Measurements from ENCODE around the gene FUT1. TPM values are rescaled to one million over a fixed set of nuclear protein-coding genes. Genes with fewer than 3 reads are reported as not detected.
"Not testable (repeated sequence)": the region's sequence is repeated elsewhere in the genome, so short reads cannot be mapped to it uniquely, and the experiment has no call there.

The FUT1 gene
- total RNA-seq, 1 experiment from 2014 or later: not detected

DNA sequence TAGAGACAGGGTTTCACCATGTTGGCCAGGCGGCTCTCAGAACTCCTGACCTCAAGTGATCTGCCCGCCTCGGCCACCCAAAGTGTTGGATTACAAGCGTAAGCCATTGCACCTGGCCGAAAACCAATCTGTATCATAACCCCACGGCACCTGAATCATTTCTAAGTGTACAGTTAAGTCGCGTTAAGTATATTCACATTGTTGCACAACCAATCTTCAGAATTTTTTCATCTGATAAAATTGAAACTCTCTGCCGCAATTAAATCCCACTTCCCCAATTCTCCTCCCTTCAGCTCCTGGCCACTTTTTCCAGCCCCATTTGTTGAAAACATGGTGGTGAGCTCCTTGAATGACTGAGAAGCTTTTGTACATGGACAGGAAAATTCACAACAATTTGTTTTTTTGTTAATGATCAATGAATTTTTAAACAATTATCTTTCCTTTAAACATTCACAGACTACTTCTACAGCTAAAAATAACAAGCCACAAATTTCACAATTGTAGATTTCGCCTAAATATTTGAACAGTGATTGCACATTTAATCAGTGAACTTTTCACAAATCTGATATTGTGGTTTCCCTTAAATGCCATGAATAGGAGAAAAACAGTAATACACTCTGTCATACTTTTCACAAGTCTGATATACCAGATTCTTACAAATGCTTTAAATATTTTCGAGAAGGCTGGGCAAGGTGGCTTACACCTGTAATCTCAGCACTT is 16.7 kb upstream of the FUT1 start:
- DNase-seq (ENCODE audit: low read depth): no peak

DNA sequence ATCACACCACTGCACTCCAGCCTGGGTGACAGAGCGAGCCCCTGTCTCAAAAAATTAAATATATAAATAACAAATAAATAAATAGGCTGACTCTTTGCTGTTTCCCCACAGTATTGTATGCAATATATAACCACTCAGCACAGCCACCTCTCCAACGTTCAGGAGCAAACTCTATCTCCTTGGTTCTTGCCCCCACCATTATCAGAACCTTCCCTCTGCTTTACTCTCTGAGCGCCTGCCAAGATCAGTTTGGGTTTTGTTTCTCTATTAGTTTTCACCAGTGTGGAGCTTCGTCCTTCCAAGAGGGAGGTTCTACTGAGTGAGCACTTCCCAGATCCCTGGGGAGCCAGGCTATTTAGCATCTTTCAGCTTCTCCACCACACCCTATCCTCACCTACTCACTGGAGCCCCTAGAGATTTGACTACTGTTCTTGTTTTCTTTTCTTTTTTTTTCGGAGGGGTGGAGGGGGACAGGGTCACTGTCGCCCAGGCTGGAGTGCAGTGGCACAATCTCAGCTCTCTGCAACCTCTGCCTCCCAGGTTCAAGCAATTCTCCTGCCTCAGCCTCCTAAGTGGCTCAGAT is 15.8 kb upstream of the FUT1 start:
- not testable (repeated sequence) for DNase-seq (ENCODE audit: low read depth)

DNA sequence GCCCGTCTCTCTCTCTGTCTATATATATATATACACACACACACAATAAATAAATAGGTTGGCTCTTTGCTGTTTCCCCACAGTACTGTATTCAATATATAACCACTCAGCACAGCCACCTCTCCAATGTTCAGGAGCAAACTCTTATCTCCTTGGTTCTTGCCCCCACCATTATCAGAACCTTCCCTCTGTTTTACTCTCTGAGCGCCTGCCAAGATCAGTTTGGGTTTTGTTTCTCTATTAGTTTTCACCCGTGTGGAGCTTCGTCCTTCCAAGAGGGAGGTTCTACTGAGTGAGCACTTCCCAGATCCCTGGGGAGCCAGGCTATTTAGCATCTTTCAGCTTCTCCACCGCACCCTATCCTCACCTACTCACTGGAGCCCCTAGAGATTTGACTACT is 13.4 kb upstream of the FUT1 start:
- not testable (repeated sequence) for DNase-seq (ENCODE audit: low read depth)

DNA sequence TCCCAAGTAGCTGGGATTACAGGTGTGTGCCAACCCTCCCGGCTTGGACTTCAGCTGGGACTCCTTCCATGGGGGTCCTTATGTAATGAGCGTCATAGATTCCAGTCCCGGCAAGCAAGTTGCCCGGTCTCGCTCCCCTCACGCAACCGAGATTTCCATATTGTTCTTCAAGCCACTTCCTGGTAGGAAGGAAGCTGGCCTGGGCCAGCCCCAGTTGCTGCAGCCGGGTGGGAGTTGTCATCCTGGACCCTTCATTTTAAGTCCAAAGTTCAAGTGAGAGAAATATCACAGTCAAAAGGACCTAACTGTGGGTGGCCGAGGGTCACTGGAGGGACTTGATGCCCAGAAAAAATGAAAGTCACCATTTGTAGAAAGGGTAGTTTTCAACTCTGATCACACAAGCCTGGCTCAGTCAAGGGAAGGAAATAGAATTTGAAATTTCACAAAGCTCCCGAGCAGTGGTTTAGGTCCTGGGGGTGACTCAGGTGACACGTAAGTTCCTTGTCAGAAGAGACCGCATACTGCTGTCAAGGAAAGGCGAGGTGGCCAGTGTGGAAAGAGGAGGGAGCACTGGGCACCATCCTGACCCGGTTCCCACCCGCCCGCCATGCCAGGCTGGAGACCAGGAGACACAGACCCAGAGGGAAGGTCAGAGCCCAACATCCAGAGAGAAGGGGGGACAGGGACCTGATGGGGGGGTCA is 8.2 kb upstream of the FUT1 start:
- peak; percentile 50 for DNase-seq (ENCODE audit: low read depth)

DNA sequence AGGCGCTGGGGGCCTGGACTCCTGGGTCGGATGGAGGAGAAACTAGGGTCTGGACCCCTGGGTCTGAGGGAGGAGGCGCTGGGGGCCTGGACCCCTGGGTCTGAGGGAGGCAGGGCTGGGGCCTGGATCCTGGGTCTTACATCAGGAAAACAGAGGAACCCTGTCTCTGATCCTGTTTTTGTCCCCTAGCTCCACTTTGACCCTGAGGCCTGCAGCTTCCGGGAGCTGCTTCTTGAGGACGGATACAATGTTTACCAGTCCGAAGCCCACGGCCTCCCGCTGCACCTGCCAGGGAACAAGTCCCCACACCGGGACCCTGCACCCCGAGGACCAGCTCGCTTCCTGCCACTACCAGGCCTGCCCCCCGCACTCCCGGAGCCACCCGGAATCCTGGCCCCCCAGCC is 5.3 kb upstream of the FUT1 start:
- no peak for DNase-seq (ENCODE audit: low read depth)

DNA sequence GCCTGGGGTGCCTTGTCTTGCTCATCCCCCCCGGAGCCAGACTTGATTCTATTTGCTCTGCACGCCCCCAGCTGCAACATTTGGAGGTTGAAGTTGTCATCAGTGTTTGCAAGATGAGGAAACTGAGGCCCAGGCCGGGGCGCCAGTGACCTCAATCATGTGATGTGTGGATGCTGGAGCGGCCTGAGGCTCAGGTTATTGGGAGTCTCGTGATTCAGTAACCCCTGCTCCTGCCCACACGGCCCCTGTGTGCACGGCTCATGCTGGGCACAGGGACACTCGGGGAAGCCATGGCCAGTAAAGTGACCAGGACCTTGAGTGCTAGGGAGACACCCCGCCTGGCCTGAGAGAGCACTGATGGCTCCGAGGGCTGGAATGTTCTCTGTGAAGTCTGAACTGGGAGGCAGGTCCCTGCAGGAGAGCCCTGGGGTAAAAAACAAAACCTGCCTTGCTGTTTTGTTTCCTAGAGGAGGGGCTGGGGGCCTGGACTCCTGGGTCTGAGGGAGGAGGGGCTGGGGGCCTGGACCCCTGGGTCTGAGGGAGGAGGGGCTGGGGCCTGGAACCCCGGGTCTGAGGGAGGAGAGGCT is 4.7 kb upstream of the FUT1 start:
- no peak for DNase-seq (ENCODE audit: low read depth)

DNA sequence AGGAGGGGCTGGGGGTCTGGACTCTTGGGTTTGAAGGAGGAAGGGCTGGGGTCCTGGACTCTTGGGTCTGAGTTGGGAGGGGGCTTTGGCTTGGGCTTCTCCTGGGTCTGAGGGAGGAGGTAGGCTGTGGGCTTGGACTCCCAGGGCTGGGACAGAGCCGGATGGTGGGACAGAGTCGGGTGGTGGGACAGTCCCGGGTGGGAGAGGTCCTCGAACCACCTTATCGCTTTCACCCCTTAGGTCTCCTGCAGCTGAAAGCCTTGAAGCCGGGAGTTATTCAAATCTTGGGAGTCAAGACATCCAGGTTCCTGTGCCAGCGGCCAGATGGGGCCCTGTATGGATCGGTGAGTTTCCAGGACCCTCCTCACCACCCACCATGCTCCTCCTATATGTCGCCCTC is 4.2 kb upstream of the FUT1 start:
- DNase-seq (ENCODE audit: low read depth): no peak

DNA sequence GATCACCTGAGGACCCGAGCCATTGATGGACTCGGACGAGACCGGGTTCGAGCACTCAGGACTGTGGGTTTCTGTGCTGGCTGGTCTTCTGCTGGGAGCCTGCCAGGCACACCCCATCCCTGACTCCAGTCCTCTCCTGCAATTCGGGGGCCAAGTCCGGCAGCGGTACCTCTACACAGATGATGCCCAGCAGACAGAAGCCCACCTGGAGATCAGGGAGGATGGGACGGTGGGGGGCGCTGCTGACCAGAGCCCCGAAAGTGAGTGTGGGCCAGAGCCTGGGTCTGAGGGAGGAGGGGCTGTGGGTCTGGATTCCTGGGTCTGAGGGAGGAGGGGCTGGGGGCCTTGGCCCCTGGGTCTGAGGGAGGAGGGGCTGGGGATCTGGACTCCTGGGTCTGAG is 3.8 kb upstream of the FUT1 start:
- DNase-seq (ENCODE audit: low read depth): no peak

DNA sequence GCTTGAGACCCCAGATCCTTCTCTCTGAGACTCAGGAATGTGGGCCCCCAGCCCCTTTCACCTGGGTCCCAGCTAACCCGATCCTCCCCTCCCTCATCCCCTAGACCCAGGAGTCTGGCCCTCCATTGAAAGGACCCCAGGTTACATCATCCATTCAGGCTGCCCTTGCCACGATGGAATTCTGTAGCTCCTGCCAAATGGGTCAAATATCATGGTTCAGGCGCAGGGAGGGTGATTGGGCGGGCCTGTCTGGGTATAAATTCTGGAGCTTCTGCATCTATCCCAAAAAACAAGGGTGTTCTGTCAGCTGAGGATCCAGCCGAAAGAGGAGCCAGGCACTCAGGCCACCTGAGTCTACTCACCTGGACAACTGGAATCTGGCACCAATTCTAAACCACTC is 3.3 kb upstream of the FUT1 start:
- no peak for DNase-seq (ENCODE audit: low read depth)

DNA sequence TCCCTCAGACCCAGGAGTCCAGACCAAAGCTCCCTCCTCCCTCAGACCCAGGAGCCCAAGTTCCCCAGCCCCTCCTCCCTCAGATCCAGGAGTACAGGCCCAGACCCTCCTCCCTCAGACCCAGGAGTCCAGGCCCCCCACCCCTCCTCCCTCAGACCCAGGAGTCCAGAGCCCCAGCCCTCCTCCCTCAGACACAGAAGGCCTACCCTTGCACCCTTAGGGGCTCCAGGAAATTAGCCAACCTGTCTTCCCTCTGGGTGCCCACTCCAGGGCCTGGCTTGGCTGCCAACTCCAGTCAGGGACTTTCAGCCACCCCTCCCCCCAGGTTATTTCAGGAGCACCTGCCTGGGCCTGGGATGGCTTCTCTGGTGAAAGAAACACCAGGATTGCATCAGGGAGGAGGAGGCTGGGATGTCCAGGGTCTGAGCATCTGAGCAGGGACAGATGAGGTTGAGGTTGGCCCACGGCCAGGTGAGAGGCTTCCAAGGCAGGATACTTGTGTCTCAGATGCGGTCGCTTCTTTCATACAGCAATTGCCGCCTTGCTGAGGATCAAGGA is 2.7 kb upstream of the FUT1 start, which contains the start of gene FGF21:
Gene FGF21 (plus strand): TSS at position 441 of the 558 bp plus-strand sequence. CDS start 713 bp downstream, outside the sequence.
- DNase-seq (ENCODE audit: low read depth): no peak

DNA sequence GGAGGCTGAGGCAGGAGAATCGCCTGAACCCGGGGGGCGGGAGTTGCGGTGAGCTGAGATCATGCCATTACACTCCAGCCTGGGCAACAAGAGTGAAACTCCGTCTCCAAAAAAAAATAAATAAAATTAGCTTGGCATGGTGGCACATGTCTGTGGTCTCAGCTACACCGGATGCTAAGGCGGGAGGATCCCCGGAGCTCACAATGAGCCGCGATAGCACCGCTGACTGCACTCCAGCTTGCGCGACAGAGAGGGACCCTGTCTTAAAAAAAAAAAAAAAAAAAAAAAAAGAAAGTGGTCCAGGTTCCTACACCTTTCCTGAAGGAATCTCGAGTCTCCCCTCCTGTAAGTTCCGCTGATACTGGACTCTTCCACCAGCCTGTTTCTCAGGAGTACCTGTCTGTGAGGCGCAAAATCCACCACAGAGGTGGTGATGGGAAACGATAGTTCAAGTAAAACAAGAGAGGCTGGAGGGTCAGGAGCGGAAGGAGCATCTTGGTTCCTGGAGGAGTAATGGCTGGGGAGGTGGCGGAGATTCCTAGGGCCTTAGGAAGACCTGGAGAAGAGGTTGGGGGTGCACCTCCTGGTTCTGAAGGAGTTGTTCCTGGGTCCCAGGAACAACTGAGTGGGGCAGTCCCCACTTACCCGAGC is 471 bp downstream of the FUT1 start:
- DNase-seq (ENCODE audit: low read depth): no peak

DNA sequence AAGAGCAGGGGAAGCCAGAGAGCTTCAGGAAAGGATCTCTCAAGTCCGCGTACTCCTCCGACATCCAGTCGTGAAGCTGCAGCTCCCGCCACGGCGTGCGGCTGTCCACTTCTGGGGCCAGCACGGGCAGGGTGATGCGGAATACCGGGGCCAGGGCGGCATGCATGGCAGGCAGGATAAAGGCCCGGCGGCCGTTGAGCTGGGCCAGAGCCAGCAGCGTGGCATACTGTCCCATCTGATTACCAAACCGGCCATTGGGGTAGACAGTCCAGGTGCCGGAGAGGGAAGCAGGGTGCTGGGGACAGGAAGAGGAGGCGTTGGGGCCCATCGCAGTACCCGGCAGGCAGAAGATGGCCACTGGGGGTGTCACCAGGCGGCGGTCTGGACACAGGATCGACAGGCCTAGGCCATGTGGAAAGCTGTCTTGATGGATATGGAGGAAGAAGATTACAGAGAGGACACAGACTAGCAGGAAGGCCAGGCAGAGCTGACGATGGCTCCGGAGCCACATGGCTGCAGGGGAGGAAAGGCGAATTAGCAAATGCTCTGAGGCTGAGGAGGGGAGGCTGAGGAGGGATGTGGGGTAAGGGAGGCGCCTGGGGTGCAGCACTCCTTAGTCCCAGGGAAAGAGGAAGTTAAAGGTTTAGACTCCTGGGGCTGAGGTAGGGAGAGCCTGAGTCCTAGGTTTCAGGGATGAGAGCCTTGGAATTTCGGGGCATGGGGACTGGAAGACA is 1.5 kb downstream of the FUT1 start:
- no peak for DNase-seq (ENCODE audit: low read depth)

DNA sequence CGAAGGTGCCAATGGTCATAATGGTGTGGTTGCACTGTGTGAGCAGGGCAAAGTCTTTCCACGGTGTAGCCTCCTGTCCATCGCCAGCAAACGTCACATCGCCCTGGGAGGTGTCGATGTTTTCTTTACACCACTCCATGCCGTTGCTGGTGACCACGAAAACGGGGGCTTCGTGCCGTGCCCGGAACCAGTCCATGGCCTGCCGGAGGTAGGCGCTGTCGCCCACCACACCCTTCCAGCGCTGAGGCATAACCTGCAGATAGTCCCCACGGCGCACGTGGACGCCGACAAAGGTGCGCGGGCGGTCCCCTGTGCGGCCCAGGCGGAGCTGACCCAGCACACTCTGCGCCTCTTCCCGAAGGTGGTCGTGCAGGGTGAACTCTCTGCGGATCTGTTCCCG is 2.1 kb downstream of the FUT1 start:
- DNase-seq (ENCODE audit: low read depth): no peak

DNA sequence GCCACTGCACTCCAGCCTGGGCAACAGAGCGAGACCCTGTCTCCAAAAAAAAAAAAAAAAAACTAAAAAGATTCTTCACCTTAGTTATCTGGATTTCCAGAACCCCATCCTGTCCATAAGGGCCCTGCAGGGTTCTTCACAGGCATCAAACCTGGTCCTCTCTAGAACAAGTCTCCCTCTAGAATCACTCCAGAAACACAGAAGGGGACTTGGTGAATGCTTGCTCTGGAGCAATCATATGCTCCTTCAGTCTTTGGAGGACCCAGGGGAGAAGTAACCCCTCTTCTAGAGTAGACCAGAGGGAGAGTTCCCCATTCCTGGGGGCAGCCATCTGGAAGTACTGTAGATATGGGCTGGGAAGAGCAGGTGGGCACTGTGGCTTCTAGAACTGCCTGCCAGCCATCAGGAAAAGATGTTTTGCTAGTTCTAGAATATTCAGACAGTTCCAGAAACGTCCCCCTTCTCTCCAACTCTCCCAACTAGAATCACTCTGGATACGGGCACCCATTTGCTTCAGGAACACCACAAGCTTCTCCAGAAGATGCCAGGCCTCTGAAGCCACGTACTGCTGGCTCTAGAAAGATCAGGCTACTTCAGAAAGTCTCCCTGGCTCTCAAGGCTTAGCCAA is 2.8 kb downstream of the FUT1 start:
- no peak for DNase-seq (ENCODE audit: low read depth)

DNA sequence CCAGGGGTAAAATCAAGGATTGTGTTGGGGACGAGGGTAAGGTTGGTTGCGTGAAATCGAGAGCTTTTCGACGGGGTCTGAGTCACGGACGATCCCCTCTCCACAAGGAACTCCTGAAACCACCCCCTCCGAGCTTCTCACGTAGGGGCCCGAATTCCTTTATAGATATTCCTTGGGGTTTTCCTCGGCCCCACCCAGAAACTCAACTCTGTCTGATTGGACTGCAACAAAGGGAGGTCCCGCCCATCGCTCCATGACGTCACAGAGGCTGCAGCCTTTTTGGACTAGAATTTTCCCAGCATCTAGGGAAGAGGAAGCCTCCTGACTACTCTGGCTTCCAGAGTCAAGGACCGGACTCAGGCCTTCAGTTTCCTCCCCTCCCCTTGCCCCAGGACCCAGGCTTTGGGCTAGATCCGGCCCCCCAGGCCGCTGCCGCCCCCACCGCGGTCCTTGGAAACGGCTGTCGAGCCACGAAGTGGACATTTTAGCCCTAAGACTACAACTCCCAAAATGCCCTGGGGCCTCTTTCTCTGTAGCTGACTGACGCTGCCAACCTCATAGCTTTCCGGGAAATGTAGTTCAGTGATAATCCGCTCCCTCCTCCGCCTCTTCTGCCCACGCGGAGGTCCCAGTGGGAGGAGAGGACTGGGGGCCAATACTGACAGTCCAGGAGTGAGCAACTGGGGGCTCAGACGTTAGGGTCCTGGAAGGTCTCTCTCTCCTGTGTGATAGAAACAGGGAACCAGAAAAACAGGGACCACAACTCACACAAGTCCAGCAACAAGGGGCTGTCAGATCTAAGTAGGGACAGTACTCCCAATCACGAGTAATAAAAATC is 5.5 kb downstream of the FUT1 start, which contains the start of gene IZUMO1:
Gene IZUMO1 (minus strand): TSS at position 172 of the 838 bp plus-strand sequence. CDS start 1,050 bp downstream, outside the sequence.
- peak; percentile 84 for DNase-seq (ENCODE audit: low read depth)

DNA sequence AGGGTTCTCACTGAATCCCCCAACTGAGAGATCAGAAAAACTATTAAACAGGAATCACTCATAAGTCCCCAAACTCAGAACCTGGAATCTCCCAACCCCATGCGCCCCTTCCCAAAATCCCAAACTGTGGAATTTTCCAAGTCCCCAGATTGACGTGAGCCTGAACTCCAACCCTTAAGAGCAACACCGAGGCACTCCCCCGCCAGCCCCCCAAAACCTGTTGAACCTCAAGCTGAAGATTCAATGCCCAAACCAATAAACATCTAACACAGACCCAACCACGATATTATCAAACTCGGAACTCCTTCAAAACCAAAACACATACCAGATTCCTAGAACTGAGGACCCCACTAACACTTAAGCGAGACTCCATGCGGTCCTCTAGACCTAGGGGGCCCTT is 6.3 kb downstream of the FUT1 start:
- no peak for DNase-seq (ENCODE audit: low read depth)

DNA sequence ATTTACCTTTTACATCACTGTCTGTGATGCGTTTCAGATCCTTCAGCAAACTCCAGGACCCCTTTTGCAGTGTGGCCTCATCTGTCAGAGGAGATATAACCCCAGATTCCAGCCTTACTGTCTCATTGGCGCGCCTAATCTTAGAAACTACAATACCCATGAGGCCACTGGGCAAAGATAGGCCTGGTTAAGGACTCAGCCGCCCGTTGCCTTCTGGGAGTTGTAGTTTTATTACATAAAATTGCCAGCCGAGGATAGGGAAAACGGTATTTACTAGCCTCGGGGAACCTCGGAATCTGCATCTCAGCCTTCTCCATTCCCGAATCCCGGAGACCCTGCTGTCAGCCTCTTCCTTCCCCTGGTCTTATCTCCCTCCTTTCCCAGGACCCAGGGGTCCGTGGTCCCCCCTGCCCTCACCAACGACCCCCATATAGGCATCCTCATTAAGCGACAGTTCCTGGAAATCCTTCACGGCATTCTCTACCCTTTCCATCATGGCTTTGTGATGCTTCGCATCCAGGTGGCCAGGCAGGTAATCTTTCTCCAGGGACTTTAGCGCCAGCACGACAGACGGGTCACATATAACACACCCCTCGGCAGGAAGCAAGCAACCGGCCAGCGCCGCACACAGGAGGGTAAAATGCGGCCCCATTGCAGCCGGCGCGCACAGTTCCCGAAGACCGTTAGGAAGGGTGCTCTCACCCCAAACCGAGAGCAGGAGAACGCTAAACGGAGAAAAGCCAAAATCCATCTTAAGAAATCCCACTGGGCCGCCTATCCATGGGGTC is 7.0 kb downstream of the FUT1 start:
- DNase-seq (ENCODE audit: low read depth): peak; percentile 60

DNA sequence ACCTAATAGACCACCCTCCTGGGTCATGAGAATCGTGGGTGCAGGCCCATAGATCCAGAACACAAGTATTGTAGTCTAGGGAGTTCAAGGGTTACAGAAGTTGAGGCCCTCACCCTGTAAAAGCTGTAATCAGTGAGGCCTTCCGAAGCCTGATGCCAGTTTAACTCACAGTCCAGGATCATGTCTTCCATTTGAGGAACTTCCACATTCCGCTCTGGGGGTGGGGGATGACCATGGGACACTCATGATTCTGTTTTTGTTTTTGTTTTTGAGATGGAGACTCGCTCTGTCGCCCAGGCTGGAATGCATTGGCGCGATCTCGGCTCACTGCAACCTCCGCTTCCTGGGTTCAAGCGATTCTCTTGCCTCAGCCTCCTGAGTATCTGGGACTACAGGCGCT is 10.3 kb downstream of the FUT1 start:
- DNase-seq (ENCODE audit: low read depth): no peak

All from Daoy (cell line).